A204.1 (cell line): ENCODE measurements around the gene CD7.
A peak's percentile ranks its signal among the peaks of the same experiment; 100 is the strongest.

Source experiments
- FAIRE-seq: peaks from 2 replicates; lab custom pipeline; 2012; peaks lifted over from hg19 to GRCh38; lab: Jason Lieb, UNC

CD7 gene

DNA sequence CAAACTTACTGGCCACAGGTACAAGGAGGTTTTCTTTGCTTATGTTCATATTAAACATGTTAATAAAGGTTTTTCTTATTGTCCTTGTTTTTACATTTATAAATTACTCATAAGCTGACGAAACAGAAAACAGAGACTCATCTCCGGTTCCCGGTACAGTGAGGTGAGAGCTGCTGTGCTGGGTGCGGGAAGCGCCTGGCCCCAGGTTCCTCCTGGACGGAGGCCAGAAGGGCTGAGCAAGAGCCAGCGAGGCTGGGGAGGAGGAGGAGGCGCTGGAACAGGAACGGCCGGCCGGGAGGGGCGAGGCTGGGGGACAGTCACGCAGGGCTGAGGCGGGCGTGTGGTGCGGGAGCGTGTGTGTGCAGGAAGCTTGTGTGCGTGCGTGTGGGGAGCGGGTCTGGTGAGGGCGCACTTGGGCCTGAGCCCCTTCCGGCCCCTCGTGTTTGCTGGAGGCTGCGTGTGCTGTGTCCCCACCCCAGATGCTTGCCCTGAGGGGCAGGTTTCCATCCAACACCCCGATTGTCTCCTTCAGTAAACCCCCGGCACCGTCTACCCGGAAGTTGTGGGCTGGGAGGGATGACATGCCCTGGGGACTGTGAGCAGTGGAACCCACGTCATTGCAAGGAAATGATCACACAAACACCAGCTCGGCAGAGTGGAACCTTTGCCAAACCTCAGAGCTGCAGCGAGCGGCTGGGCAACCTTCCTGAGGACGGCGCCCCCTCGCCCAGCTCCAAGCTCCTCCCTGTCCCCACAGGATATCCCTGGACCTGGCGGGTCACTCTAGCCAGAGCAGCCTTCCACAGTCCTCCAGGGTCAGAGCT is 19.5 kb downstream of the CD7 start:
- FAIRE-seq = no peak

DNA sequence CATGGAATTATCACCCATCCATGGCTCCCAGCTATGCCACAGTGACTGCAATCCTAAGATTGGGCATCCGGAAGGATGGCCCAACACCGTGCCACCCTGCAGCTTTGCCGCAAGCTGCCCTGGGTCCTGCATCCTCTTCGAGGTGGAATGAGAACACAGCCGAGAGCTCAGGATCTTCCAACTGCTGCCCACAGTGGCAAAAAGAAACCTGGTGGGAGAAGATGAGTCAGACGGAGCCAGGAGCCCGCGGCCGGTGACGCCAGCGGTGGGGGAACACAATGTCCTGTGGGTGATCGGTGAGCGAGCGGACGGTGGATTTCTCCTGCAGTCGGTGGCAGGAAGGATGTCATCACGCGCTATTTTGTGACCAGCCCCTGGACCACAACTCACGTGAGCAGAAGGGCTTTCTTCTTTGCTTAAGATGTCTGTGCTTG is 20.1 kb downstream of the CD7 start:
- no peak for FAIRE-seq

DNA sequence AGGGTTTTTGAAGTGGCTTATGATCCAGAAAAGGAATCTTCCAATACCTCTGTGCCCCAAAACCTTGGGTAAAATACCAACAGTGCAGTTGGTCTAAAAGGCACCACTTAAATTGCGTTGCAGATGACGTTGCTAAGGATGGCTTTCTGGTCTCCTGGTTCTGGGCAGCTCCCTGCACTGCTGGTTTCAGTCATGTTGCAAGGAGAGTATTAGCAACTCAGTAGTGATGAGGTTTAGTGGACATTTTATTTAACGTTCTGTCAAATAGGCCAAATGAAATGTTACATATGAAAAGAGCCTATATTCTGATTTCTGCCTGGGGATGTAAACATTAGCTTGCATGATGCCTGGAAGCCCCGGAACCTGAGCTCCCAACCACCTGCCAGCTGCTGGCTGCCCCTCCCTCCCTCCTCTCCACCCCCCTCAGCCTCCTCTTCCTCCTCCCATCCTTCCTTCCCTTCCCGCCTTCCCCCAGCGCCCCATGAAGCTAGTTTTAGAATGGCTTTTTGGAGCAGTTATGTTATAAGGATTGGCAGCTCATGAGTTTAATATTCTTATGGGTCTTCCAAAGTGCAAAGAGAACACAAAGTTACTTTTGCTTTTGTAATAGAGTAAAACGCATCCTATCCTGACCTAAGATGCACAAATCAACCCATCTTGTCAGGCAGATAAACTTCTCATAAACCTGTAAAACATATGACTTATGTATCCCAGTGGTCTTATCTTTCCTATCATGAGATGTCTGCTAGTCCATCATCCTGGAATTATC is 20.7 kb downstream of the CD7 start:
- no peak for FAIRE-seq

DNA sequence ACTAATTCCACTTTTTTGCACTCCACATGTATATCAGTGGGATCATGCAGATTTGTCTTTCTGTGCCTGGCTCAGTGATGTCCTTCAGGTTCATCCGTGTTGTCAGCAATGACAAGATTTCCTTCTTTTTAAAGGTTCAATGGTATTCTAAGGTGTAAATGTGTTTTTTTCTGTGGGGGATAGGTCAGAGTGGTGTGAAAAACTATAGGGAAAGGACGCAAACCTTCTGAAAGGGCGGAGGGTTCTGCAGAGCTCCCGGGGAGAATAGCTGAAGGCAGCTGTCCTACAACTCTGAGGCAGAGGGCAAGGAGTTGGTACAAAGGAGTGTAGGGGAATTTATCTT is 22.0 kb downstream of the CD7 start:
- FAIRE-seq = no peak

DNA sequence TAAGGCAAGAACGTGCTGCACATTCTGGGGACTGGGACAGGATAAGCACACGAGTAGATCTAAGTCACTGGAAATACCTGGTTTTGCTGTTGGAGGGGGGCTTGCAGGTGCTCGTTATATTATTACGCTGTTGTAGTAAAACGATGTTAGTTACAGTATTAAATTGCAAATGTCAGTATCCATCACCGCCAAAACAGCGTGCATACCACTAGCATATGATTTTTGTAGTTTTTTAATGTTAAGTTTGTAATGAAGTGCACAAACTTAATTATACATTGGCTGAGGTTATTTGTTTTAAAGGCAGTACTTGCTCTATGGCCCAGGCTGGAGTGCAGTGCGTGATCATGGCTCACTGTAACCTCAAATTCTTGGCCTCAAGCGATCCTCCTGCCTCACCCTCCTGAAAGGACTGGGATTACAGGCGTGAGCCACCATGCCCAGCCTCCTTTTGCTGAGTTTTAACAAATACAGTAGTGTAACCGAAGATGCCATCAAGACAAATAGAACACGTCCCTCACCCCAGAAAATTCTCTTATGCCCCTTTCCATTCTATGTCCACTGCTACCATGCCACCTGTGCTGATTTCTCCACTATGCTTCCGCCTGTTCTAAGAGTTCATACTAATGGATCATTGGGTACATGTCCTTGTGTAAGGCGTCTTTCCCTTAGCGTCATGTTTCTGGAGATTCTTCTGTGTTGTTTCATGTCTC is 23.2 kb downstream of the CD7 start:
- no peak for FAIRE-seq

DNA sequence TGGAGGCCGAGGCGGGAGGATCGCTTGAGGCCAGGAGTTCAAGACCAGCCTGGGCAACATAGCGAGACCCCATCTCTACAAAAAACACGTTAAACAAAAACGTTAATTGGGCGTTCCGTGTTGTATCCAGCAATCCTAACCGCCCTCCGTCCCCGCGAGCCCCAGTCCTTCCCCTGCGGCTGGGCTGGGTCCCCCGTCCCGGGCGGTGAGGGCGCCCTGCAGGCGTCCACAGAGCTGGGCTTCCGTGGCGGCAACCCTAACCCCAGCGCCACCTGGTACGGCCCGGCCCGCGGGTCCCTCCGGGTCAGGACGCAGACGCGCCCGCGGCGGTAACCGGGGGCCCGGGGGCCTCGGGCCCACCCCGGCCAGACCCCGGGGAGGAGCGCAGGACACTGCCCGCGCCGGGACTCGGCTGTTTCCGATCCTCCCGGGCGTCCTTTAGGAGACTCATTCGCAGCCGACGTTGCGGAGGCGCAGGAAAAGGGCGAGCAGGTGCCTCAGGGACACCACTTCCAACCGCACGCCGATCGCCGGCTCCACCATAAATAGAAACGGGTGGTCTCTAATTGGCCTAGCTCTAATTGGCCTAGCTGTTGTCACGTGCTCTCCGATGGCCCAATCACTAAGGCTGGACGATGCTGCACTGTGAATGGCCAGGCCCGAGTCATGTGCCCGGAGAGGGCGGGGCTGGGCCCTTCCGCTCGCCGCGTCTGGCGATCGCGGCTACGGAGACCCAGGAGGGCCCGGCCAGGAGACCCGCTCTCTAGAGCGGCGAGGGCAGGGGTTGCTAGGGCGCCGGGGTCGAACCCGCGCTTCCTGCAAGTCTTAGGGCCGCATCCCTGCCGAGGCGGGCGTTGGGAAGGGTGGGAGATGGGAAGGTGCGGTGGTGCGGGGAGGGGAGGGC is 24.9 kb downstream of the CD7 start:
- peak; percentile 80 for FAIRE-seq

DNA sequence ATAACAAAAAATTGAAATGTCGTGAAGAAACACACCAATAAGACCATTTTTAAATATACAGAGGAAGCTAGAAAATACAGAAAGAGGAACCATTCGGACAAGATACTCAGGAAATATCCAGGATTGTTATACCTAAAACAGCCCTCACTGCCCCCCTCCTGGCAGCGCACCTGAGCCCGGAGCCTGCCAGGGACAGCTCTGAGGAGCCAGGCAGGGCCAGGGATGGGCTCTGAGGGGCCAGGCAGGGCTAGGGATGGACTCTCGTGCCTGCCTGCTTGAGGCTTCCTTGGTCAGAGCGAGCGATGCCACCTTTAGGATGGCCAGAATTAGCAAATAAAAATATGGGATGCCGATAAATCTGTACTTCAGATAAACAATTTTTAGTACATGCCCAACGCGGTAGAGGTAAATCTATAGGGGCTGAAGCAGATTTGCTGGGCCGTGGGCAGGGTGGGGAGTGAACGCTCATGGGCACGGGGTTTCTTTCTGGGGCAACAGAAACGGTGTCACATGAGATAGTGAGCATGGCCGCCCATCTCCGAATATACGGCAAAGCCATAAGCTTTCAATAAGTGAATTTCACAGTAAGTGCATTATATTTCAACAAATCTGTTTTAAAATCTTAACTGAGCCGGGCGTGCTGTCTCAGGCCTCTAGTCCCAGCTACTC is 25.7 kb downstream of the CD7 start:
- FAIRE-seq = no peak

DNA sequence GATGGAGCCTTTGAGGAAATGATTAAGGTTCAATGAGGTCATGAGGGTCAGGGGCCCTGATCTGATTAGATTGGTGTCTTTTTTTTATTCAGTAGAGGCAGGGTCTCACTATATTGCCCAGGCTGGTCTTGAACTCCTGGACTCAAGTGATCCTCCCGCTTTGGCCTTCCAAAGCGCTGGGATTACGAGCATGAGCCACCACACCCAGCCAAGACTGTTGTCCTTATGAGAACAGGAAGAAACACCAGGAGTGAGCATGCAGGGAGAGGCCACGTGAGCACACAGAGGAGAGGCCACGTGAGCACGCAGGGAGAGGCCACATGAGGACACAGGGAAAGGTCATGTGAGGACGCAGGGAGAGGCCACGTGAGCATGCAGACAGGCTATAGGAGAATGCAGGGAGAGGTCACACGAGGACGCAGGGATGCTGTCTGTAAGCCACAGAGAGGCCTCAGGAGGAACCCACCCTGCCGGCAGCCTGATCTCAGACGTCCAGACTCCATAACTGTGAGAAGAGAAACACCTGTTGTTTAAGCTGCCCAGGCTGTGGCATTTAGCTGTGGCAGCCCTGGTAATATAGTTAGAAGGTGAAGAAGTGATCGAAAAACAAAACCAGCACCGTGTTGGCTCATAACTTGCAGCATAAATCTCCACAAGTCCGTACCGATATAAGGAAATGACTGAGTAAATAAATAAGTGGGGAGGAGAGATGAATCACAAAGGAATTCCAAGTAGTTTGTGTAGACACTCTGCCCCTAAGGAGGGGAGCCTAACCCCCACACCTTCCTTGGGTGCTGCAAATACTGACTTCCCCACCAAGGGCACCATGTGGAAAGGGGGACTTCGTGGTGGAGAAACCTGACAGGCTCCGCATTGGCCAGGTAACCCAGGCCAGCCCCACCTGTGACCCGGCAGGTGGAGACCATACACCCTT is 29.3 kb downstream of the CD7 start:
- FAIRE-seq = no peak

DNA sequence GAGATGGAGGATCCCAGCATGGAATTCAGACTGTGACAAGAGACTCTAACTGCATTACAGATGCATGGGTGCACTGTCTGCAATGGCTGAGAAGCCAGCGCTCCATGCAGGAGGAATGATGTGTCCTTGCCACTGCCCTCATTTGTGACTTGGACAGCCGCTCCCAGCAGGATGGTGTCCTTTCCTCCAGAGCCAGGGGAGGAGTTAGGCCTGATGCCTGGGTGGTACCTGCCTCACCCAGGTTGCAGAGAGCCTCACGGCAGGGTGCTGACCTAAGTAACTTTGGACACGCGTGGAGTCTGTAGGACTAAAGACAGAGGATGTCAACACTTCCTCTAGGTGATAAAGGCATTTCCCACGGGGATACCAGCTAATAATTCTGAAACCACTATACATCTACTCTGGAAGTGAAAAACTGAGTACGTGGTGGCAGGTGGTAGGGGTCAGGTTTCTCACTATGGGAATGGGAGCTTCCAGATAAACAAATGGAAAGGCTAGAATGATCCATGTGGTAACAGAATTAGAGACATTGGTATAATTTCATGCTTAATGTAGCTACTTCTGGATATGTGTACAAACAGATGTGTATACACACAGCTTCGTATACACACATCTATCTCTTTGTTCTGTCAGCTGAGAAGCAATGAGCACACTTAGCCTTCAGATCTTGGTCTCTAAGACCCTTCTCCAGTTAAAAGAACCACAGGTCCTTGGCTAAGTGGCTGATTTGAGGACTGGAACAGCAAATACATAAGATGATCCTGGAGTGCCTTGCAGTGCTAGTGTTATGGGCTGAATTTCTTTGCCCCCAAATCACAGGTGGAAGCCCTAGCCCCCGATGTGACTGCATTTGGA is 30.2 kb downstream of the CD7 start:
- no peak for FAIRE-seq

DNA sequence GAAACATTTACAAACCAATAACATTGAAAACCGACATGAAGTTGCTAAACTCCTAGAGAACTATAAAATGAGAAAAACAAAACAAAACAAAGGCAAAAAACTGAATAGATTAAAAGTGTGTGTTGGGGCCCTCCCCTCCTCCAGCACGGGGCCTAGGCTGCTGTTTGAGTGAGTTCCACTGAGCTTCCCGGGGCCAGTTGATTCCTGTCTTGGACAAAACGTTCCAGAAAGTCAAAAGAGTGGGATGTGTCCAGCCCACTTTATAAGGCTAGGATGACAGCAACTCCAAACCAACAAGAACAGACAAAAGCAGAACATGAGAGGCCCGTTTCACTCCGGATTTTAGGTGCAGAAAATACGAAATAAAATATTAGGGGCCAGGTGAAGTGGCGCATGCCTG is 32.3 kb downstream of the CD7 start:
- no peak for FAIRE-seq

DNA sequence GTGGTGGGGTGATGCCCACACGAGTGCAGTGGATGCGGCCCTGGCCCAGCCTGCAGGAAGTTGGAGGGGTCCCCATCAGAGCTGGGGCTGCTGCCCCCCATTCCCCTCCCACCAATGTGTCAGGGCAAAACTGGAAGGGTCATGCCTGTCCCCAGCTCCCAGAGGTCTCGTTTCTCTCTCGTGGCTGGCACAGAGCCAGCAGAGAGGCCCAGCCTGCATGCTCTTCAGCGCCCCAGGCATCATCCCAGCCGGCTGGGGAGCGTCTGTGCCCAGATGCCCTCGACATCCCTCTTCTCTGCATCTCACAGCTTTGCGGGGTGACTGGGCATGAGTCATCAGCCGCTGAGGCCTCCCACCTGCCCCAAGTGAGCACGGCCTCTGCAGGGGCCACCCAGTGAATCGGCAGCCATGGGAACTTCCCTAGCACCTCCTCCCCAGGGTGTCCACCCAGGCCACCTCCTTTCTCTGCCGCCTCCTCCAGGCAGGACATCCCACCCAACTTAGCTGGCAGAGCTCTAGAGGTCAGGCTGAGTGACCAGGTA is 34.1 kb downstream of the CD7 start:
- FAIRE-seq = no peak

DNA sequence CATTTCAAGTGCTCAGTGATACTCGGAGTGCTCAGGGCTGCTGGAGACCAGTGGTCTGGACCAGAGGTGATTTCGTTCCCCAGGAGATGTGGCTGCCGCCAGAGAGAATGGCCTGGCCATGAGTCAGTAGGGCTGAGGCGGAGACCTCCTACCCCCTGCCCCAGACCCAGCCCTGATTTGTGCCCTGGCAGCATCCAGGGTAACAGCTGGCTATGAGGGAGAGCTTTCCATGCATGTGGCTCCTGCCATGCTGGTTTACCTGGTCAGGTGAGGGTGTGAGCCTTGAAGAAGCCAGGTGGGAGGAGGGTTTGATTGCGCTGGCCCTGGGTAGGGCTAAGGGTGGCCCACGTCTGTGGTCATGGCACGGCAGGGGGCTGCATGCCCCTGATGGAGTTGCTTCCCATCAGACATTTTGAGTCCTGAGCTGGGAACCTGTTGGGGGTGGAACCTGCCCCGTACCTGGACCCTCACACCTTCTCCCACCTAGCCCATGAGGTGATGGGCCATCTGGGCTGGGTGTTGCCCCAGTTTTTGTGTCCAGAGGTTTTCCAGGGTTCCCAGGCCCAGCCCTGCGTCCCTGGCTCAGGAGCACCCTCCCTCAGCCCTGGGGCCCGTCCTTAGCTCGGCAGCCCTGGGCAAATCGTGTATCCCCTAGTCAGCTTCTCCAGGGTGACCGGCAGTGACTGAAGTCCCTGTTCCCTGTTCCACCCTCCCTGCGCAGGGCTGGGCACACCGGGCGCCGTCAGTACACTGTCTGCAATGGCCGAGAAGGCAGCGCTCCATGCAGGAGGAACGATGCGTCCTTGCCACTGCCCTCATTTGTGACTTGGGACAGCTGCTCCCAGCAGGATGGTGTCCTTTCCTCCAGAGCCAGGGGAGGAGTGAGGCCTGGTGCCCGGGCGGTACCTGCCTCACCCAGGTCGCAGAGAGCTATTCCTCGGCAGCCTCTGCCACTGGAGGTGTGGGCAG is 34.9 kb downstream of the CD7 start:
- FAIRE-seq = no peak

DNA sequence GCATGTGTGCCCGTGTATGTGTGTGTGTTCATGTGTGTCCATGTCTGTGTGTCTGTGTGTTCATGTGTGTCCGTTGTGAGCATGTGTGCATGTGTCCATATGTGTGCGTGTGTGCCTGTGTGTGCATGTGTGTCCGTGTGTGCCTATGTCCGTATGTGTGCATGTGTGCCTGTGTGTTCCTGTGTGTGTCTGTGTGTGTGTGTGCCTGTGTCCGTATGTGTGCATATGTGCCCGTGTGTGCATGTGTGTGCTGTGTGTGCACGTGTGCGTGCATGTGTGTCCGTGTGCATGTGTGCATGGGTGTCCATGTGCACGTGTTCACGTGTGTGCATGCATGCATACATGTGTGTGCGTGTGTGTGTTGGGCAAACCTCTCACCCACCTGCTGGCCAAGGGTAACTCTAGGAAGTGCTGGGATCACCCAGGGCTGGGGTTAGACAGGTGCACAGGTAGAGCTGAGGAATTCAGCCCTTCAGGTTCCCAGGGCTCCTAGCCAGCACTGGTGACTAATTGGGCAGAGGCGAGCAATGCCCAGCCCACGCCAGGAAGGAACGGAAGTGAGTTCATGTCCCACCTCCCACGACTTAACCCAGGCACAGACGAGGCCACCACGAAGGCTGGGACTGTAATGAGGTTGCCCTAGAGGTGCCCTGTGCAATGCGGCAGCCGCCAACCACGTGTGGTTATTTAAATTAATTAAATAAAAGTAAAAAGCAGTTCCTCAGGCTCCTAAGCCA is 35.7 kb downstream of the CD7 start:
- FAIRE-seq = no peak

DNA sequence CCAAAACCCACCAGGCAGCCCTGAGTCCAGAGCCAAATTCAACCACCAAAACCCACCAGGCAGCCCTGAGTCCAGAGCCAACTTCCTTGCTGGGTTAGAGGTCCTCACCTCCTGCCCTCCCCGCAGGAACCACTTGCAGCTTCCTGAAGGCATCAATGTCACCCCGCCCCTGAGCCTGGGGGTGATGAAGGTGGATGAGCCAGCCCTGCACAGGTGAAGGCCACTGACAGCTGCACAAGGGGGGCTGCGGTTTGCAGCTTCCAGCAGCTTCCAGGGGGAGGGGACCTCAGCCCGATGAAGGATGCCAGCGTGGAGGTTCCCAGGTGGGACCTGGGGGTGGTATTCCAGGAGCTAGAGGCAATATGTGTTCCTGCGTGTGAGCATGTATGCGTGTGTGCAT is 36.3 kb downstream of the CD7 start:
- no peak for FAIRE-seq

DNA sequence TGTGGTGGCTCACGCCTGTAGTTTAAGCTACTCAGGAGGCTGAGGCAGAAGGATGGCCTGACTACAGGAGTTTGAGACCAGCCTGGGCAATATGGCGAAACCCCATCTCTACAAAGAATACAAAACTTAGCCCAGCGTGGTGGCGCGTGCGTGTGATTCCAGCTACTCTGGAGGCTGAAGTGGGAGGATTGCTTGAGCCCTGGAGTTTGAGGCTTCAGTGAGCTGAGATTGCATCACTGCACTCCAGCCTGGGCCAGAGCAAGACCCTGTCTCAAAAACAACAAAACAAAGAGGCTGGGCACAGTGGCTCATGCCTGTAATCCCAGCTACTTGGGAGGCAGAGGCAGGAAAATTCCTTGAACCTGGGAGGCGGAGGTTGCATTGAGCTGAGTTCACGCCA is 36.9 kb downstream of the CD7 start:
- FAIRE-seq = no peak

DNA sequence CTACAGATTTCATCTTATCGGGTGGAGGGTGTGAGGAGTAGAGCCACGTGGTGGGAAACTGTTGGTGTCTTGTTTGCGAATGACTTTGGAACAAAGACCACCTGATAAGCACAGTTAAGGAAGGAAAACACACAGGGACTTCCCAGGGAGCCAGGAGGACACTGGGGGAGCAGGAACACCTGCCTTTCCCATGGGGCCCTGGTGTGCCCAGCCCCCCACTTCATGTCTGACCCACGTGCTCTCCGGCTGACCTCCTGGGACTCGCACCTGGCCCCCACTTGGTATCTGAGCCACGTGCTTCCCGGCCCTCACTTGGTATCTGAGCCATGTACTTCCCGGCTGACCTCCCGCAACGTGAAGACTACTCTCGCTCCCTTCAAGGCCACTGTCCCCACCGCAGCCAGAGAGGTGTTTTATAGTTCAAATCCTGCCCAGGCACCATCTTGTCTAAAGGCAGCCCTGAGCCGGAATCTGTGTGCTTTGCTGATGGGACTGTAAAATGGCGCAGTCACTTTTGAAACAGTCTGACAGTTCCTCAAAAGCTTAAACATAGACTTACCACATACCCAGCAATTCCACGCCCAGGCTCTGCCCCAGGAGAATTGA is 38.5 kb downstream of the CD7 start:
- FAIRE-seq = no peak

DNA sequence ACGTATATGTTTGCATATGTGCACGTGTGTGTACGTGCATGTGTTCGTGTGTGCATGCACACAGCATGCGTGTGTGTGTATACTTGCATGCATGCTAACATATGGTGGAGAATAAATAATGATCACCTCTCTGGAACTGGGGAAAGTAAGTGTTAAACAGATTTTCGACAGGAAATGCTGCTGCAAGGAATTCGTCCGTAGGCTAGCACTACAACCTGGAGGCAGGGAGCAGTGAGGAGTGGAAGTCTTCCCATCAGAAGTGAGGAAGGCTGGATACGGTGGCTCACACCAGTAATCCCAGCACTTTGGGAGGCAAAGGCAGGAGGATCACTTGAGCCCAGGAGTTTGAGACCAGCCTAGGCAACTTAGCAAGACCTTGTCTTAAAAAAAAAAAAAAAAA is 39.1 kb downstream of the CD7 start:
- no peak for FAIRE-seq
